Retinal pigment epithelial cell (primary cell): ENCODE results near the gene ARHGEF3.
"Not testable (repeated sequence)": the region's sequence is repeated elsewhere in the genome, so short reads cannot be mapped to it uniquely, and the experiment has no call there.

Source experiments
- DNase-seq: peaks from one replicate; pipeline ENCODE4 v3.0.0-alpha.2; 2010; ENCODE audit warnings: low read depth
- H3K4me3 ChIP-seq: 2 replicates; pipeline ENCODE4 v1.5.1; 2011; ENCODE audit warnings: mild to moderate bottlenecking, low read length, control low read depth, moderate library complexity
- CTCF ChIP-seq: conservative IDR thresholded peaks from 2 replicates; pipeline ENCODE4 v1.5.1; 2011; ENCODE audit warnings: low read depth, low read length, control low read depth, inconsistent platforms

ARHGEF3 gene

GRCh38 chr3:56761887-56762651, 39.7 kb downstream of the ARHGEF3 start:
- DNase-seq: no peak
- H3K4me3 ChIP-seq: no peak overlapping the region
- no peak for TF ChIP-seq CTCF

- no peak for DNase-seq
- no peak for TF ChIP-seq CTCF
- no peak overlapping the region for H3K4me3 ChIP-seq
Observed at GRCh38 chr3:56761023-56761422, 40.7 kb downstream of the ARHGEF3 start.

GRCh38 chr3:56759532-56759931, 42.2 kb downstream of the ARHGEF3 start:
- no peak overlapping the region for H3K4me3 ChIP-seq
- TF ChIP-seq CTCF: no peak
- DNase-seq: no peak

- TF ChIP-seq CTCF: no peak
- DNase-seq: peak; percentile 95
Observed at GRCh38 chr3:56758539-56758981, 43.2 kb downstream of the ARHGEF3 start.

GRCh38 chr3:56758042-56758441, 43.7 kb downstream of the ARHGEF3 start:
- not testable (repeated sequence) for H3K4me3 ChIP-seq, DNase-seq

More at GRCh38 chr3:56758539-56758981, 43.2 kb downstream of the ARHGEF3 start:
- H3K4me3 ChIP-seq: peak overlapping the region; percentile 10

- no peak for DNase-seq
- no peak overlapping the region for H3K4me3 ChIP-seq
- TF ChIP-seq CTCF: no peak
Observed at GRCh38 chr3:56754741-56755417, 46.9 kb downstream of the ARHGEF3 start.

GRCh38 chr3:56753206-56753820, 48.4 kb downstream of the ARHGEF3 start:
- no peak for TF ChIP-seq CTCF
- no peak for DNase-seq
- H3K4me3 ChIP-seq: no peak overlapping the region
